Measurements from ENCODE around the gene ANXA11. TPM values are rescaled to one million over a fixed set of nuclear protein-coding genes. Genes with fewer than 3 reads are reported as not detected.
A peak's percentile ranks its signal among the peaks of the same experiment; 100 is the strongest.

Gene ANXA11
- total RNA-seq, 4 donors from 2014 or later: 77.5 to 106 (median 90.8) TPM

DNA sequence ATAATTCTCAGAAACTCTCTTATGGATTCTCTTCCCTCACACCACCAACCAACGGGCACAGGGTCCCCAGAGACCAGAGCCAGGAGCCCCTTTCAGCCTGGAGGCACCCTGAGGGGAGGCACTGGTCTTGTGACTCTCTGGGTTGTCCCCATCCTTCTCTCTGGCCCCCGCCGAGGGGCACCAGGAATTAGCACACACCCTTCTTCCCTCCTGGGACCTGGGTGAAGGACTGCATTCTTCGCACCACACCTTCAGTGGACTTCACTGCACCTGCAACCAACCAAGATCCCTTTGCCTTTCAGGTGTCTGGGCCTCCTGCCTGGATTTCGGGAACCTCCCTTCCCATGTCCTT is 50.7 kb downstream of the ANXA11 start:
- Histone ChIP-seq H3K9me3 (no peaks in the 10 kb centered on the region), H3K4me3 (replicated peaks in 1 of 3) (no peak overlapping the region), H3K36me3 (peaks cover 29 to 42% of the 10 kb centered on the region in 2 donors), H3K4me1 (peaks cover 0 to 21% of the 10 kb centered on the region in 2 donors), H3K27me3 (no peaks in the 10 kb centered on the region), H3K27ac (peak overlapping the region in 2 of 3 donors; percentile 48)
- DNase-seq: no peak
- WGBS, 2 donors: 93 to 99% methylated on average over 5 of the region's 5 CpGs
- intact Hi-C loops (cut with DNase I): loop anchor here (10.0 kb wide), 1 partner anchor 50 kb away; the partner anchor contains the start of gene ANXA11
- no peak for TF ChIP-seq POLR2A (IDR thresholded peaks at IDR 0.05)
- TF ChIP-seq, protein P1, sequence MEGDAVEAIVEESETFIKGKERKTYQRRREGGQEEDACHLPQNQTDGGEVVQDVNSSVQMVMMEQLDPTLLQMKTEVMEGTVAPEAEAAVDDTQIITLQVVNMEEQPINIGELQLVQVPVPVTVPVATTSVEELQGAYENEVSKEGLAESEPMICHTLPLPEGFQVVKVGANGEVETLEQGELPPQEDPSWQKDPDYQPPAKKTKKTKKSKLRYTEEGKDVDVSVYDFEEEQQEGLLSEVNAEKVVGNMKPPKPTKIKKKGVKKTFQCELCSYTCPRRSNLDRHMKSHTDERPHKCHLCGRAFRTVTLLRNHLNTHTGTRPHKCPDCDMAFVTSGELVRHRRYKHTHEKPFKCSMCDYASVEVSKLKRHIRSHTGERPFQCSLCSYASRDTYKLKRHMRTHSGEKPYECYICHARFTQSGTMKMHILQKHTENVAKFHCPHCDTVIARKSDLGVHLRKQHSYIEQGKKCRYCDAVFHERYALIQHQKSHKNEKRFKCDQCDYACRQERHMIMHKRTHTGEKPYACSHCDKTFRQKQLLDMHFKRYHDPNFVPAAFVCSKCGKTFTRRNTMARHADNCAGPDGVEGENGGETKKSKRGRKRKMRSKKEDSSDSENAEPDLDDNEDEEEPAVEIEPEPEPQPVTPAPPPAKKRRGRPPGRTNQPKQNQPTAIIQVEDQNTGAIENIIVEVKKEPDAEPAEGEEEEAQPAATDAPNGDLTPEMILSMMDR (IDR thresholded peaks at IDR 0.05): no peak

DNA sequence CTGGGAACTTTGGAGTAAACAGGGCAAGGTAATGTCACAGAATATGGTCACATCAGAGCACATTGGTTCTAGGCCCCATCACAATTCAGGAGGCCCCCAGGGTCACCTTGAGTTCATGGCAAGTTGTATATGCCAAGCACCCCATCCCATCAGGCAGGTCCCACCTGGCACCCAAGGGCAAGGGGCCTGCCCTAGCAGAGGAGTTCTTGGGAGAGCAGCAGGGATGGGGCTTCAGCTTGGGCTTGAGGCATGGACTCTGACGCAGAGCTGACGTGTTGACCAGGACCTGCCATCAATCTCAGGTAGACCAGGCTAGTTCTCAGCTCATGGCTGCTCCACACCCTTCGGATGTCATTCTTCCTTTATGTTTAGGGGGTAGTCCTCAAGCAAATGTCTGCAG is 51.9 kb downstream of the ANXA11 start:
- no peak overlapping the region for H3K4me3 ChIP-seq (replicated peaks in 1 of 3)
- peaks cover 25 to 39% of the 10 kb centered on the region in 2 donors for H3K36me3 ChIP-seq
- TF ChIP-seq, protein P1 (IDR thresholded peaks at IDR 0.05): no peak
- TF ChIP-seq POLR2A (IDR thresholded peaks at IDR 0.05): no peak
- no peaks in the 10 kb centered on the region for H3K9me3 ChIP-seq
- intact Hi-C loops (cut with DNase I): loop anchor here (10.0 kb wide), 1 partner anchor 51 kb away; the partner anchor contains the start of gene ANXA11
- 69 to 89% methylated on average over 3 of the region's 3 CpGs for WGBS, 2 donors
- peaks cover 0 to 11% of the 10 kb centered on the region in 2 donors for H3K4me1 ChIP-seq
- no peak for DNase-seq
- H3K27me3 ChIP-seq: no peaks in the 10 kb centered on the region
- H3K27ac ChIP-seq: no peak overlapping the region

DNA sequence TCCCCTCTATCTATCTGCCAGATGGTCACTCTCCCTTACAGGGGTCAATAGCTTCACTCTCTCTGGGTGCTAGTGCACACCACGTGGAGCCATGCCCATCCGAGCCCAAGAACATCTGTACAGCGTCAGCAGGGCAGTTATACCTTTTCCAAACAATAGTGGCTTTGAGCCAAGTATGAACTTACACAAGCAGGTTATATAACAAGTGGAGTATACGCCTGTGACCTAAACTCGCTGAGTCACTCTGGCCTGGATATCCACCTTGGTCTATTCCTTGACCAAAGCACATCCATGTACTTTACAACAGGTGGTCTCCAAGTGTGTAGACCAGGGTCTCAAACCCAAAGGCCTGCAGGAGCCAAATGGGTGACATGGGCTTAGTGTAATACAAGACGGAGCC is 52.5 kb downstream of the ANXA11 start:
- no peak for TF ChIP-seq POLR2A (IDR thresholded peaks at IDR 0.05)
- TF ChIP-seq, protein P1 (IDR thresholded peaks at IDR 0.05): no peak
- no peak overlapping the region for H3K27ac ChIP-seq
- WGBS, 2 donors: 93 to 96% methylated on average over 6 of the region's 6 CpGs
- no peaks in the 10 kb centered on the region for H3K27me3 ChIP-seq
- DNase-seq: no peak
- H3K36me3 ChIP-seq: peaks cover 24 to 33% of the 10 kb centered on the region in 2 donors
- H3K4me3 ChIP-seq (replicated peaks in 1 of 3): no peak overlapping the region
- H3K9me3 ChIP-seq: no peaks in the 10 kb centered on the region
- H3K4me1 ChIP-seq: peaks cover 0 to 5% of the 10 kb centered on the region in 2 donors
- intact Hi-C loops (cut with DNase I): loop anchor here (10.0 kb wide), 1 partner anchor 52 kb away; the partner anchor contains the start of gene ANXA11

DNA sequence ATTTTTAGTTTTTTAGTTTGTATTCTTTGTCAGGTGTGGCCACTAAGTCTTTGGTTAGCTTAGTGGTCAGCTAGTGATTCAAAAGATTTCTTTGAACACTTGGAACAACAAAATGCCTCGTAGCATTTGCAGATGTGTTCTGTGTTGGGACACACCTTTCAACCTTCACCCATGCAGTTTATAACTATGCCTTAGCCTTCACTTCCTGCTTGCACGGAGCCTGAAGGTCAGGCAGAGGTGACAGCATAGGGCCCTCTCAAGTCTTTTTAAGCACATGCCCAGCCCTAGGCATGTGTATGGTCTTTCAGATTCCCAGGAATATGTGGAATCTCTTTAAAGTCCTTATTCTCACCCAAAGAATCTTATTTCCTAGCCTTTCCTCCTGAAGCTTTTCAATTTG is 55.2 kb downstream of the ANXA11 start:
- H3K36me3 ChIP-seq: peaks cover 7 to 8% of the 10 kb centered on the region in 2 donors
- 69 to 73% methylated on average over 2 of the region's 2 CpGs for WGBS, 2 donors
- no peaks in the 10 kb centered on the region for H3K9me3 ChIP-seq
- DNase-seq: no peak
- intact Hi-C loops (cut with DNase I): loop anchor here (10.0 kb wide), 1 partner anchor 55 kb away; the partner anchor contains the start of gene ANXA11
- H3K4me3 ChIP-seq (replicated peaks in 1 of 3): no peak overlapping the region
- no peak for TF ChIP-seq POLR2A (IDR thresholded peaks at IDR 0.05)
- TF ChIP-seq, protein P1 (IDR thresholded peaks at IDR 0.05): no peak
- no peaks in the 10 kb centered on the region for H3K27me3 ChIP-seq
- no peaks in the 10 kb centered on the region for H3K4me1 ChIP-seq
- no peak overlapping the region for H3K27ac ChIP-seq

DNA sequence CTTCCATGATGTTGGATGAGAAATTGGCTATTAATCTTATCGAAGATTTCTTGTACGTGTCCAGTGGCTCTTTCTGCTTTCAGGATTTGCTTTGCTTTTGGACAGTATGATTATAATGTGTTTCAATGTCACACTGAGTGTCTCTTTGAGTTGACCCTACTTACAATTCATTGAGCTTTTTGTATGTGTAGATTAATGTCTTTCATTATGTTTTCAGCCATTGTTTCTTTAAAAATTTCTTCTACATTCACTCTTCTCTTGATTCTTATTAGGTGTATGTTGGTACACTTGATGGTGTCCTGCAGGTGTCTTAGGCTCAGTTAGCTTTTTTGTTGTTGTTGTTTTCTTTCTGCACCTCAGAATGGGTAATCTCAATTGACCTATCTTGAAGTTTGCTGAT is 56.2 kb downstream of the ANXA11 start:
- DNase-seq: no peak
- H3K36me3 ChIP-seq: peaks cover 0 to 3% of the 10 kb centered on the region in 2 donors
- H3K4me3 ChIP-seq (replicated peaks in 1 of 3): no peak overlapping the region
- TF ChIP-seq POLR2A (IDR thresholded peaks at IDR 0.05): no peak
- no peaks in the 10 kb centered on the region for H3K27me3 ChIP-seq
- no peaks in the 10 kb centered on the region for H3K9me3 ChIP-seq
- no peak overlapping the region for H3K27ac ChIP-seq
- peaks cover 6 to 9% of the 10 kb centered on the region in 2 donors for H3K4me1 ChIP-seq
- WGBS, 2 donors: 98 to 99% methylated on average over 2 of the region's 2 CpGs
- intact Hi-C loops (cut with DNase I): loop anchor here (10.0 kb wide), 1 partner anchor 774 kb away; no protein-coding TSS in a partner anchor

Data from thyroid gland (tissue), 4 donors.